IMR-90 (cell line): ENCODE data around the gene RMC1. TPM values are rescaled to one million over a fixed set of nuclear protein-coding genes. Genes with fewer than 3 reads are reported as not detected.

Experiments
- ATAC-seq: fragments of 200-7000 bp; cut with Tn5 transposase; 2 replicates; pipeline ENCODE4 v1.9.1; 2020; ENCODE audit warnings: low read depth, mild to moderate bottlenecking, moderate library complexity
- BruUV-seq: library from RNA; stranded (reverse); fragments of 400-500 nt; replicated peaks from 2 replicates; lab custom pipeline; 2021; lab: Mats Ljungman, UMichigan
- CTCF ChIA-PET: fragments of 300-600 bp; formaldehyde crosslinking; extraction: SDS; loops from one replicate; lab custom pipeline; 2021; ENCODE audit warnings: antibody characterized with exemption; lab: Yijun Ruan, JAX
- POLR2A ChIA-PET: fragments of 300-600 bp; sonication (Branson Sonifier 250); formaldehyde crosslinking; loops from one replicate; lab custom pipeline; 2022; ENCODE audit warnings: antibody characterized with exemption; ENCODE audit not compliant: unreplicated experiment; lab: Charles Lee
- DNase-seq: peaks from one replicate; pipeline ENCODE4 v3.0.0; 2013
- H2AFZ ChIP-seq: replicated peaks from 2 replicates; pipeline ENCODE3; 2013; ENCODE audit warnings: low read length, mild to moderate bottlenecking; ENCODE audit not compliant: poor library complexity
- H2AK5ac ChIP-seq: 2 replicates; pipeline ENCODE4 v1.6.1; 2013; ENCODE audit warnings: low read depth, low read length, inconsistent platforms
- H2AK9ac ChIP-seq: replicated peaks from 2 replicates; pipeline ENCODE3; 2013; ENCODE audit warnings: mild to moderate bottlenecking, low read depth, low read length, moderate library complexity; ENCODE audit not compliant: poor library complexity
- H2BK120ac ChIP-seq: 2 replicates; pipeline ENCODE4 v1.6.1; 2013; ENCODE audit warnings: low read depth, low read length, inconsistent platforms
- H2BK15ac ChIP-seq: 3 replicates; pipeline ENCODE4 v1.6.1; 2013; ENCODE audit warnings: low read depth, low read length, inconsistent platforms
- H2BK20ac ChIP-seq: 2 replicates; pipeline ENCODE4 v1.6.1; 2013; ENCODE audit warnings: low read depth, mild to moderate bottlenecking, inconsistent platforms, low read length, moderate library complexity
- H2BK5ac ChIP-seq: 2 replicates; pipeline ENCODE4 v1.6.1; 2013; ENCODE audit warnings: mild to moderate bottlenecking, low read depth, low read length, inconsistent platforms; ENCODE audit not compliant: poor library complexity, severe bottlenecking
- H3K14ac ChIP-seq: replicated peaks from 2 replicates; pipeline ENCODE4 v1.6.1; 2013; ENCODE audit warnings: low read depth, low read length, inconsistent platforms
- H3K18ac ChIP-seq: 2 replicates; pipeline ENCODE4 v1.6.1; 2013; ENCODE audit warnings: low read depth, low read length, control low read depth
- H3K23ac ChIP-seq: 2 replicates; pipeline ENCODE4 v1.6.1; 2013; ENCODE audit warnings: low read depth, low read length, inconsistent platforms
- H3K27ac ChIP-seq: 2 replicates; pipeline ENCODE4 v1.5.1; 2013; ENCODE audit warnings: mild to moderate bottlenecking, control low read depth, low read length; ENCODE audit not compliant: insufficient read depth
- H3K27me3 ChIP-seq: 2 replicates; pipeline ENCODE4 v1.6.1; 2013; ENCODE audit warnings: low read length; ENCODE audit not compliant: control insufficient read depth, insufficient read depth
- H3K36me3 ChIP-seq: 2 replicates; pipeline ENCODE4 v1.6.1; 2013; ENCODE audit warnings: low read length, mixed read lengths; ENCODE audit not compliant: control insufficient read depth, insufficient read depth
- H3K4ac ChIP-seq: 2 replicates; pipeline ENCODE4 v1.6.1; 2013; ENCODE audit warnings: low read depth, low read length, inconsistent platforms
- H3K4me1 ChIP-seq: 2 replicates; pipeline ENCODE4 v1.6.1; 2013; ENCODE audit warnings: low read length, mixed read lengths; ENCODE audit not compliant: control insufficient read depth, insufficient read depth
- H3K4me2 ChIP-seq: 2 replicates; pipeline ENCODE4 v1.6.1; 2013; ENCODE audit warnings: low read depth, mild to moderate bottlenecking, control low read depth, low read length, moderate library complexity
- H3K4me3 ChIP-seq: 2 replicates; pipeline ENCODE4 v1.5.1; 2013; ENCODE audit warnings: low read depth, mild to moderate bottlenecking, control low read depth, low read length, moderate library complexity; ENCODE audit not compliant: insufficient read depth
- H3K56ac ChIP-seq: 2 replicates; pipeline ENCODE4 v1.6.1; 2013; ENCODE audit warnings: low read length, inconsistent platforms; ENCODE audit not compliant: insufficient read depth; ENCODE audit errors: extremely low read depth
- H3K79me1 ChIP-seq, 2 experiments: 2 replicates each; pipeline ENCODE4 v1.6.1; 2013; ENCODE audit warnings: low read length in 2 of 2, inconsistent platforms in 1 of 2, low read depth in 1 of 2
- H3K9ac ChIP-seq: 2 replicates; pipeline ENCODE4 v1.6.1; 2013; ENCODE audit warnings: low read depth, low read length, control low read depth
- H3K9me1 ChIP-seq: 2 replicates; pipeline ENCODE4 v1.6.1; 2013; ENCODE audit warnings: low read length, inconsistent platforms; ENCODE audit not compliant: insufficient read depth
- H3K9me3 ChIP-seq: 2 replicates; pipeline ENCODE4 v1.6.1; 2013; ENCODE audit warnings: low read length; ENCODE audit not compliant: control insufficient read depth, insufficient read depth
- H4K20me1 ChIP-seq: 2 replicates; pipeline ENCODE4 v1.6.1; 2013; ENCODE audit warnings: low read length, inconsistent platforms; ENCODE audit not compliant: insufficient read depth
- H4K5ac ChIP-seq: 2 replicates; pipeline ENCODE4 v1.6.1; 2013; ENCODE audit warnings: mild to moderate bottlenecking, low read depth, low read length, control low read depth
- H4K8ac ChIP-seq, 2 experiments: 2 replicates each; pipeline ENCODE4 v1.6.1; 2013; ENCODE audit warnings: low read depth in 2 of 2, low read length in 2 of 2, control low read depth in 1 of 2, inconsistent platforms in 1 of 2
- H4K91ac ChIP-seq: 2 replicates; pipeline ENCODE4 v1.6.1; 2013; ENCODE audit warnings: low read depth, low read length, inconsistent platforms; ENCODE audit not compliant: insufficient read depth
- BHLHE40 ChIP-seq: fragments of 150-350 bp; IDR thresholded peaks from 2 replicates; pipeline ENCODE4 v1.6.1; 2016; ENCODE audit warnings: mild to moderate bottlenecking, low read depth, low read length
- CEBPB ChIP-seq: IDR thresholded peaks from 2 replicates; pipeline ENCODE4 v1.6.1; 2012; ENCODE audit warnings: low read depth, low read length, improper control_type of control experiment
- CHD1 ChIP-seq: IDR thresholded peaks from 2 replicates; pipeline ENCODE4 v1.6.1; 2012; ENCODE audit warnings: low read depth, low read length, improper control_type of control experiment
- FOS ChIP-seq: fragments of 150-350 bp; IDR thresholded peaks from 2 replicates; pipeline ENCODE4 v1.6.1; 2016; ENCODE audit warnings: low read depth, low read length
- MAFK ChIP-seq: IDR thresholded peaks from 2 replicates; pipeline ENCODE4 v1.6.1; 2012; ENCODE audit warnings: low read depth, low read length, improper control_type of control experiment
- MAZ ChIP-seq: IDR thresholded peaks from 2 replicates; pipeline ENCODE4 v1.6.1; 2012; ENCODE audit warnings: low read depth, mild to moderate bottlenecking, low read length, improper control_type of control experiment, moderate library complexity, borderline replicate concordance
- MXI1 ChIP-seq: IDR thresholded peaks from 2 replicates; pipeline ENCODE4 v1.6.1; 2012; ENCODE audit warnings: low read depth, mild to moderate bottlenecking, low read length, moderate library complexity, borderline replicate concordance
- POLR2A ChIP-seq: IDR thresholded peaks from 2 replicates; pipeline ENCODE4 v1.6.1; 2012; ENCODE audit warnings: mild to moderate bottlenecking, low read depth, low read length
- RAD21 ChIP-seq: IDR thresholded peaks from 2 replicates; pipeline ENCODE4 v1.6.1; 2012; ENCODE audit warnings: low read length, improper control_type of control experiment
- RCOR1 ChIP-seq: IDR thresholded peaks from 2 replicates; pipeline ENCODE4 v1.6.1; 2012; ENCODE audit warnings: mild to moderate bottlenecking, low read length, improper control_type of control experiment; ENCODE audit not compliant: insufficient replicate concordance
- RFX5 ChIP-seq: IDR thresholded peaks from 2 replicates; pipeline ENCODE4 v1.8.0; 2012; ENCODE audit warnings: low read depth, mild to moderate bottlenecking, low read length, moderate library complexity
- SMC3 ChIP-seq: fragments of 150-350 bp; IDR thresholded peaks from 2 replicates; pipeline ENCODE4 v1.6.1; 2016; ENCODE audit warnings: low read depth, mild to moderate bottlenecking, antibody characterized with exemption, low read length, moderate library complexity
- WGBS, 2 experiments: methylation state at CpG; one replicate each; pipeline versions ENCODE4 v1.1.5 to v1.1.7; 2013; ENCODE audit warnings: missing lambda C conversion rate in 2 of 2; ENCODE audit not compliant: insufficient read length in 1 of 2; ENCODE audit errors: extremely low coverage in 2 of 2; 5-methylcytosine and 5-hydroxymethylcytosine counted together
- dilution Hi-C: fragments of 300-500 bp; cut with HindIII; formaldehyde crosslinking; loops from one replicate; pipeline ENCODE4 v1.14.3; 2018; ENCODE audit warnings: low sequenced_read_pairs; ENCODE audit not compliant: unreplicated experiment
- in situ Hi-C: fragments of 300-500 bp; cut with MboI; formaldehyde crosslinking; loops from 3 replicates; pipeline ENCODE4 v1.14.3; 2019; ENCODE audit warnings: low sequenced_read_pairs, inconsistent platforms, mixed read lengths
- intact Hi-C: fragments of 100-400 bp; cut with micrococcal nuclease; formaldehyde crosslinking; loops from 2 replicates; pipeline ENCODE4 v1.10.0; 2022
- polyA plus RNA-seq, 3 experiments: library from polyadenylated mRNA; depleted of rRNA; stranded (reverse); fragments of >200 nt; gene quantifications; 2 replicates each; pipeline ENCODE4 v1.2.3, GENCODE V29; 2012; ENCODE audit warnings: low replicate concordance in 1 of 3
- total RNA-seq: library from RNA; depleted of rRNA; stranded (reverse); fragments of >200 nt; gene quantifications from 2 replicates; pipeline ENCODE4 v1.2.3, GENCODE V29; 2012
- TF ChIP-seq, protein P1 (sequence below): fragments of 150-350 bp; IDR thresholded peaks from 2 replicates; pipeline ENCODE4 v1.6.1; 2016; ENCODE audit warnings: low read depth, mild to moderate bottlenecking, low read length, moderate library complexity, borderline replicate concordance
- TF ChIP-seq, protein P2 (sequence below): fragments of 150-350 bp; IDR thresholded peaks from 2 replicates; pipeline ENCODE4 v1.6.1; 2017; ENCODE audit warnings: mild to moderate bottlenecking, antibody characterized with exemption, low read length, low read depth

The RMC1 gene
- total and polyA plus RNA-seq, 2 of the 4 experiments (the other 2 are of a cell fraction): 14.2 to 18.0 TPM

DNA sequence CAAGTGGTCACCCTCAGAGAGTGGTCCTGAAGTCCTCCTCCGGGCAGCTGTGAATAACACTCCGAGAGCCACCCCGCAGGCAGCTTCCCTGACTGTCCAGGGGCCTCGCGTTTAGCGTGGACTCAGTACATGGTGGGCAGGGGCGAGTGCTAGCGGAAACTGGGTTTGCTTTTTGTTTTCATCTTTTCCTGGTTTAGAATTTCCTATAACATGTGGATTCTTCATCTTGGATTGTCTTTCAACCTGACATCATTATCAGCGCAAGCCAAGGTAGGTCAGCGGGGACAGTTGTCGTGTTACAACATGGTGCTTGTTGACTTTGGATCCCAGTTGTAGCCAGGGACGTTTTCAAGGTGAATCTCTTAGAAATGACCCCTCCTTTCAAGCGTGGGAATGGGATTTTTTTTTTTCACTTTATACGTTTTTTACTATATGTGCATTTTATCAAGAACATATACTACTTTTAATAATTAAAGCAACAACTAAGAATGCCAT lies 20.9 kb downstream of the RMC1 start:
- Histone ChIP-seq H3K9ac (no peak overlapping the region), H3K9me1 (peaks cover 22% of the 10 kb centered on the region), H2AFZ (no peak overlapping the region), H2BK15ac (no peak overlapping the region), H4K20me1 (peaks cover 15% of the 10 kb centered on the region; the same call in 1 of the 2 replicates), H3K27ac (no peak overlapping the region), H3K4me3 (no peak overlapping the region), H4K5ac (no peak overlapping the region), H3K79me1 (peaks cover 0 to 24% of the 10 kb centered on the region in 2 experiments; a peak in 3 of 4 replicates), H2BK5ac (no peak overlapping the region), H2BK120ac (no peak overlapping the region), H3K23ac (no peak overlapping the region), H2AK5ac (peak overlapping the region; percentile 16; the same call in 1 of the 2 replicates), H3K36me3 (peaks cover 62% of the 10 kb centered on the region), H2AK9ac (peak overlapping the region; percentile 43), H3K14ac (0 out of 2 replicates have a peak overlapping the region, but pooled peaks have one; percentile 12), H3K18ac (no peak overlapping the region), H3K4me2 (no peak overlapping the region), H3K56ac (no peak overlapping the region), H2BK20ac (peak overlapping the region; percentile 35; the same call in 1 of the 2 replicates), H4K8ac (no peak overlapping the region), H3K4me1 (peaks cover 10% of the 10 kb centered on the region), H3K27me3 (no peaks in the 10 kb centered on the region), H4K91ac (no peak overlapping the region), H3K4ac (no peak overlapping the region), H3K9me3 (no peaks in the 10 kb centered on the region)
- dilution Hi-C loops (no loop called here), in situ Hi-C loops (no loop called here), intact Hi-C loops (no loop called here)
- no TSS peak for BruUV-seq
- no peak for ATAC-seq
- no peak for DNase-seq
- ChIA-PET CTCF (interaction anchor here (1.3 kb wide), 1 partner anchor 9 kb away, joined by 3 read pairs; no protein-coding TSS in a partner anchor), POLR2A (no interaction called here)
- WGBS, 2 experiments: 97% methylated on average over 6 of the region's 14 CpGs; no CpG with 5 or more reads in 1 of the 2 experiments
- no peak for TF ChIP-seq RCOR1
- no peak for TF ChIP-seq MAFK
- no peak for TF ChIP-seq CHD1
- no peak for TF ChIP-seq MXI1
- TF ChIP-seq CEBPB: no peak
- no peak for TF ChIP-seq SMC3
- no peak for TF ChIP-seq POLR2A
- TF ChIP-seq MAZ: no peak
- no peak for TF ChIP-seq RFX5
- no peak for TF ChIP-seq FOS
- TF ChIP-seq, protein P1, sequence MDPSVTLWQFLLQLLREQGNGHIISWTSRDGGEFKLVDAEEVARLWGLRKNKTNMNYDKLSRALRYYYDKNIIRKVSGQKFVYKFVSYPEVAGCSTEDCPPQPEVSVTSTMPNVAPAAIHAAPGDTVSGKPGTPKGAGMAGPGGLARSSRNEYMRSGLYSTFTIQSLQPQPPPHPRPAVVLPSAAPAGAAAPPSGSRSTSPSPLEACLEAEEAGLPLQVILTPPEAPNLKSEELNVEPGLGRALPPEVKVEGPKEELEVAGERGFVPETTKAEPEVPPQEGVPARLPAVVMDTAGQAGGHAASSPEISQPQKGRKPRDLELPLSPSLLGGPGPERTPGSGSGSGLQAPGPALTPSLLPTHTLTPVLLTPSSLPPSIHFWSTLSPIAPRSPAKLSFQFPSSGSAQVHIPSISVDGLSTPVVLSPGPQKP: no peak
- TF ChIP-seq RAD21: no peak
- TF ChIP-seq, protein P2, sequence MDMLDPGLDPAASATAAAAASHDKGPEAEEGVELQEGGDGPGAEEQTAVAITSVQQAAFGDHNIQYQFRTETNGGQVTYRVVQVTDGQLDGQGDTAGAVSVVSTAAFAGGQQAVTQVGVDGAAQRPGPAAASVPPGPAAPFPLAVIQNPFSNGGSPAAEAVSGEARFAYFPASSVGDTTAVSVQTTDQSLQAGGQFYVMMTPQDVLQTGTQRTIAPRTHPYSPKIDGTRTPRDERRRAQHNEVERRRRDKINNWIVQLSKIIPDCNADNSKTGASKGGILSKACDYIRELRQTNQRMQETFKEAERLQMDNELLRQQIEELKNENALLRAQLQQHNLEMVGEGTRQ: no peak
- no peak for TF ChIP-seq BHLHE40
